GM10847 (cell line): ENCODE measurements around the gene REST.

ENCODE experiments used
- POLR2A ChIP-seq: IDR thresholded peaks from 2 replicates; pipeline ENCODE4 v1.6.1; 2011; ENCODE audit not compliant: insufficient read length; ENCODE audit errors: extremely low read depth

The REST gene

DNA sequence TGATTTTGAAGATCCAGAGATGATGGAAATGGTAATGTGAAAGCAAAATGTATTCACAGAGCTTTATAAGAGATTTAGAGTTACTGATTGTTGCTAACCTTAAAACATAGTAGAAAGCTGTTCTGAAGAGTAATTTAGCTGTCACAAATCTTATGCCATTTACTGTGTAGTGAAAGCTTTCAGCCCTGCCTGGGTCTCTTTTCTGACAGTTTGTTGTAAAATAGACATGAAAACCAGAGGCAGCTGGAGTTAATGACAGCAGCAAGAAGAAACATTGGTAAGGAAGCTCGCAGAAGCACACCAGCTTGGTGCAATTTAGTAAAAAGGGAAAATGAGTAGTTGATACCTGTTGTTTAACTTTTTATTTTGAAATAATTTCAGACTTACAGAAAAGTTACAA lies 92.1 kb downstream of the REST start:
- TF ChIP-seq POLR2A: no peak

- no peak for TF ChIP-seq POLR2A
Observed at GRCh38 chr4:57013543-57014120, 105.9 kb downstream of the REST start.
